Nephron (organoid): ENCODE results near the gene DUOXA2.

Experiments used
- H3K27ac Mint-ChIP-seq, 3 experiments: 2 replicates each; pipeline ENCODE4 v1.8.0; 2020; ENCODE audit warnings: mixed read lengths in 3 of 3, mild to moderate bottlenecking in 2 of 3, moderate library complexity in 1 of 3
- H3K27me3 Mint-ChIP-seq: 2 replicates; pipeline ENCODE4 v1.8.0; 2021; ENCODE audit warnings: low read depth, mild to moderate bottlenecking, moderate library complexity, mixed read lengths
- H3K36me3 Mint-ChIP-seq: 2 replicates; pipeline ENCODE4 v1.8.0; 2020; ENCODE audit warnings: low read depth, mixed read lengths
- H3K4me1 Mint-ChIP-seq: 2 replicates; pipeline ENCODE4 v1.8.0; 2020; ENCODE audit warnings: mixed read lengths
- H3K4me3 Mint-ChIP-seq, 3 experiments: 2 replicates each; pipeline ENCODE4 v1.8.0; 2020; ENCODE audit warnings: mild to moderate bottlenecking in 3 of 3, mixed read lengths in 3 of 3, moderate library complexity in 2 of 3
- H3K9me3 Mint-ChIP-seq: 2 replicates; pipeline ENCODE4 v1.8.0; 2020; ENCODE audit warnings: mixed read lengths
- CTCF ChIP-seq, 3 experiments: fragments of 200-600 bp; sonication (generic); IDR thresholded peaks; one replicate each; pipeline ENCODE4 v1.5.0; 2021; ENCODE audit warnings: antibody characterized with exemption in 3 of 3; ENCODE audit not compliant: unreplicated experiment in 3 of 3

DUOXA2 gene

GRCh38 chr15:45143056-45143455 is 28.9 kb downstream of the DUOXA2 start:
- H3K4me1 Mint-ChIP-seq = no peaks in the 10 kb centered on the region
- H3K9me3 Mint-ChIP-seq = no peaks in the 10 kb centered on the region
- H3K4me3 Mint-ChIP-seq = no peak overlapping the region
- no peaks in the 10 kb centered on the region for H3K36me3 Mint-ChIP-seq
- no peak for TF ChIP-seq CTCF (IDR thresholded peaks at IDR 0.05; ENCODE audit: unreplicated experiment in 3 of 3)
- no peak overlapping the region for H3K27ac Mint-ChIP-seq
- peaks cover 24% of the 10 kb centered on the region for H3K27me3 Mint-ChIP-seq

- Mint-ChIP-seq H3K9me3 (no peaks in the 10 kb centered on the region), H3K27ac (no peak overlapping the region), H3K27me3 (peaks cover 18% of the 10 kb centered on the region), H3K36me3 (no peaks in the 10 kb centered on the region), H3K4me1 (no peaks in the 10 kb centered on the region), H3K4me3 (no peak overlapping the region)
- TF ChIP-seq CTCF (IDR thresholded peaks at IDR 0.05; ENCODE audit: unreplicated experiment in 3 of 3) = no peak
These were observed 29.8 kb downstream of the DUOXA2 start for GRCh38 chr15:45143946-45144345.

GRCh38 chr15:45144775-45145174 is 30.6 kb downstream of the DUOXA2 start:
- Mint-ChIP-seq H3K27ac (no peak overlapping the region), H3K9me3 (no peaks in the 10 kb centered on the region), H3K27me3 (peaks cover 14% of the 10 kb centered on the region), H3K4me3 (no peak overlapping the region), H3K4me1 (no peaks in the 10 kb centered on the region), H3K36me3 (no peaks in the 10 kb centered on the region)
- no peak for TF ChIP-seq CTCF (IDR thresholded peaks at IDR 0.05; ENCODE audit: unreplicated experiment in 3 of 3)

- Mint-ChIP-seq H3K4me1 (no peaks in the 10 kb centered on the region), H3K4me3 (no peak overlapping the region), H3K9me3 (no peaks in the 10 kb centered on the region), H3K27me3 (peaks cover 14% of the 10 kb centered on the region), H3K36me3 (no peaks in the 10 kb centered on the region), H3K27ac (no peak overlapping the region)
- TF ChIP-seq CTCF (IDR thresholded peaks at IDR 0.05; ENCODE audit: unreplicated experiment in 3 of 3) = no peak
These were observed 32.3 kb downstream of the DUOXA2 start for GRCh38 chr15:45146405-45146804.

GRCh38 chr15:45147606-45148005 is 33.5 kb downstream of the DUOXA2 start:
- Mint-ChIP-seq H3K27ac (no peak overlapping the region), H3K9me3 (no peaks in the 10 kb centered on the region)

More at GRCh38 chr15:45147606-45148005, 33.5 kb downstream of the DUOXA2 start:
- Mint-ChIP-seq H3K4me1 (no peaks in the 10 kb centered on the region), H3K4me3 (no peak overlapping the region), H3K36me3 (no peaks in the 10 kb centered on the region), H3K27me3 (peaks cover 14% of the 10 kb centered on the region)
- no peak for TF ChIP-seq CTCF (IDR thresholded peaks at IDR 0.05; ENCODE audit: unreplicated experiment in 3 of 3)
